Measurements from ENCODE around the gene MAMLD1.

Gene MAMLD1

GRCh38 chrX:150526692-150527091, 163.6 kb downstream of the MAMLD1 start:
- DNase-seq (ENCODE audit: low read depth in 2 of 3, low spot score in 2 of 3): no peak

- DNase-seq (ENCODE audit: low read depth in 2 of 3, low spot score in 2 of 3): no peak
Measured at GRCh38 chrX:150527108-150527507, 164.0 kb downstream of the MAMLD1 start.

- DNase-seq (ENCODE audit: low read depth in 2 of 3, low spot score in 2 of 3): no peak
Measured at GRCh38 chrX:150529587-150529986, 166.5 kb downstream of the MAMLD1 start.

DNA sequence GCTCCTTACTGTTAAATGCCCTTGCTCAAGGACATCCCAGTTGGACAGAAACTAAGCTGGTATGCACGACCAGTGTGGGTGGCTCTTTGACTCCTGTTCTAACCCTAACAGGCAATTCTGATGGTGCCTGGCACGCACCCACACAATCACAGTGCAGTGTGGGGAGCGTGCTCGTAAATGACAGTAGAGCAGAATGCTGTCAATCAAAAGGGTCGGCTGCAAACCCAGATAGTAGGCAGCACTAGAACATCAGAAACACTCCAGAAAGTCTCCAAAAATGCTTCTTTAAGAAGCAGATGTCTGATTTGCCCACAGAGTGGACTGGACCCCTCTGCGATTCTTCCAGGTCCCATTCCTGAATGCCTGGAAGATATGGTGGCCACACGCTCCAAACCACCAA, 167.7 kb downstream of the MAMLD1 start:
- DNase-seq (ENCODE audit: low read depth in 2 of 3, low spot score in 2 of 3): no peak

DNA sequence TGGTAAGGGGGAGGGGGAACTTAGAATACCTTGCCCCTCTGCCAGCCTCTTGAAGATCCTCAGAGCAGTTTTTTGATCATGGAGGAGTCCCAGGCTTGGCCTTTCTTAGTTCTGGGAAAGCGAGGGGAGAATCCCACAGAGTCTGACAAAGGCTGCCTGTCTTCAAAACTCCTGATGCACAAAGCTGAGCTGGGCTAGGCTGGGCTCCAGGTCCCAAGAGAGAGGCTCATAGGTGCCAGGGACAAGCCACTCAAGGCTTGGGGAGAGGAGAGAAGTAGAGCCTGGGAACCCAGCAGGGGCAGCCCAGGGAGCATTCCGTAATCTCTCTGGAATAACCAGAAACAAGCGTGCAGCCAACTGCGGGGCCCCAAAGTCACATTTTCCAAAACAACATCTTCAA, 168.3 kb downstream of the MAMLD1 start:
- DNase-seq (ENCODE audit: low read depth in 2 of 3, low spot score in 2 of 3): no peak

- no peak for DNase-seq (ENCODE audit: low read depth in 2 of 3, low spot score in 2 of 3)
Measured at GRCh38 chrX:150533863-150534262, 170.7 kb downstream of the MAMLD1 start.

DNA sequence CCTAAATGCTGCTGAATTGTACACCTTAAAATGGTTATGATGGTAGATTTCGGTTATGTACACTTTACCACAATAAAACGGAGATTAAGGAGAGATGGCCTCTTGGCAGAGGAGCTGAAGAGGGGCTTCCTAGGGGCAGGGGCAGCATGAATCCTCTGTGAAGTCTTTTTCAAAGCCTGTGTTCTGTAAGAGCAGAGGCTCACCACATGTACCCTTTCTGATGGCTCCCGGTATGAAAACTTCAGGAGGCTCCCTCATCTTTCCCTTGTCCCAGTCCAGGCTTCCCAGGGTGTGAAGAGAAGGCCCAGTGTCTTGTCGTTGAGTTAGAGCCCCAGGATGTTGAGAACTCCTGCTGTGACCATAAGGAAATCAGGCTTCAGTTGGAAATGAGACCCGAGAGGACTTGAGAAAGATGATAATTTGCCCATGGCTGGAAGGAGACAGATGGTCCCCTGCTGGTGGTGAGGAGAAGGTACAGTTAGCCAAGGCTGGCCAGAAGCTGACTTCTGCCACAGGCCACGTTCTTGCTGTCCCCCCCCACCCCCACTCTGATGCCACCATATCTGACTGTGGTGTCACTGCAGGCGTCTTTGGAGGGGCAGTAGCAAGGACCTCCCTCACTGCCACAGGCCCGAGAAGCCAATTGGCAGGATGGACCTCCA, 173.5 kb downstream of the MAMLD1 start:
- no peak for DNase-seq (ENCODE audit: low read depth in 2 of 3, low spot score in 2 of 3)

DNA sequence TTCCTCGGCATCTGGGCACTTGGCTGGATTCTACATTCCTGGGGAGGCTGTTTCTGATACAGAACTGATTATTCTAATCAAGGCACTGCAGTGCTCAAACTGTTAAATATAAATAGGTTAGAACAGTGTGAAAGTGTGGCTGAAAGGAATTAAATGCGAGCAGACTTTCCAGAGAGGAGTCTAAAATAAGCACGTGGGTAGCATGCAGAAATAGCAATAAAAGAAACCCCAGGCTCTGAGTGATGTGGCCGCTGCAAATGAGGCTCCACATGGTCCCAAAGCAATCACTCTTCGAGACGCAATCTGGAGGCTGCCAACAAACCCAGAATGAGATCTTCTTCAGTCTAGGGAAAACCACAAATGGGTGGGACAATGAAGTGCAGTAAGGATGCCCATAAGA, 174.7 kb downstream of the MAMLD1 start:
- no peak for DNase-seq (ENCODE audit: low read depth in 2 of 3, low spot score in 2 of 3)

GRCh38 chrX:150540965-150541364, 177.8 kb downstream of the MAMLD1 start:
- DNase-seq (ENCODE audit: low read depth in 2 of 3, low spot score in 2 of 3): no peak

DNA sequence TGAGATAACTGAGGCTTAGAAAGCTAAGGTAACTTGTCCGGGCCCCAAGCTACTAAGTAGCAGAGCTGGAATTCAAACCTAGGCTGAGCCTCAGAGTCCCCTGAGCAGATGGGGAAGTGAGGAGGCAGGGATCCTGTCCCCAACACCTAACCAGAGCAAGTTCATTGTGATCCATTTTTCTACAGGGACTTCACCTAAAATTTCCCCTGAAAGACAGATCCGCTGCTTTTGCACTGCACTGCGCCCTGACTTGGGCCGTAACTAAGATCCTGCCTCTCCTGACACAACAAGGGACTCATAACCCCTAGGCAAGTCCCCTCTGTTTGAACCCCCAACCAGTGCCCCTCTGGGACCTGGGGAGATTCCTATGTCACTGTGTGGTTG, 179.7 kb downstream of the MAMLD1 start:
- DNase-seq (ENCODE audit: low read depth in 2 of 3, low spot score in 2 of 3): no peak

GRCh38 chrX:150543230-150544155, 180.4 kb downstream of the MAMLD1 start:
- DNase-seq (ENCODE audit: low read depth in 2 of 3, low spot score in 2 of 3): no peak

DNA sequence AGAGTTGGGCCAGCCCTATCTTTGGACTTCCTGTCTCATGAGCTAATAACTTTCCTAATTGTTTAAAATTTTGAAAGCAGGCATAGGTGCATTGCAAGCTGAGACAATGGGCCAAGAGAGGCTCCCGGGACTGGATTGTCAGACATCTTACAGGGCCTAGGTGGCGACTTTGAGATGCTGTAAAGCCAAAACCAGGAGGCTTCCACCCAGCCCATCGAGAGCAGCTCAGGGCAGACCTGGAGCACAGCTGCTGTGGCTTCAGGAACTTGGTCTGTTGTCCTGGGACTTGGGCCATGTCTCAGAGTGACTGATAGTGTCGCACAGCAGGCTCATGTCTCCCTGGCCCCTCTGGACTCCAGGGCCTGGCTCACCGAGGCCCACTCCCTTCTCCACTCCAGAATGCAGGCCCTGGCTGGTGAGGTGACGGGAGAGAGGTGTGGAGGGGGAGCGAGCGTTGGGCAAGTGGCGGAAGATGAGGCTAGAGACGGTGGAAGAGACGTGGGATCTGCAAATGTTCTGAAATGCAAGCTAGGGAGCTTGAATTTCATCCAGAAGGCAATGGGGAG, 181.2 kb downstream of the MAMLD1 start:
- DNase-seq (ENCODE audit: low read depth in 2 of 3, low spot score in 2 of 3): no peak

GRCh38 chrX:150544835-150545770, 182.0 kb downstream of the MAMLD1 start:
- no peak for DNase-seq (ENCODE audit: low read depth in 2 of 3, low spot score in 2 of 3)

DNA sequence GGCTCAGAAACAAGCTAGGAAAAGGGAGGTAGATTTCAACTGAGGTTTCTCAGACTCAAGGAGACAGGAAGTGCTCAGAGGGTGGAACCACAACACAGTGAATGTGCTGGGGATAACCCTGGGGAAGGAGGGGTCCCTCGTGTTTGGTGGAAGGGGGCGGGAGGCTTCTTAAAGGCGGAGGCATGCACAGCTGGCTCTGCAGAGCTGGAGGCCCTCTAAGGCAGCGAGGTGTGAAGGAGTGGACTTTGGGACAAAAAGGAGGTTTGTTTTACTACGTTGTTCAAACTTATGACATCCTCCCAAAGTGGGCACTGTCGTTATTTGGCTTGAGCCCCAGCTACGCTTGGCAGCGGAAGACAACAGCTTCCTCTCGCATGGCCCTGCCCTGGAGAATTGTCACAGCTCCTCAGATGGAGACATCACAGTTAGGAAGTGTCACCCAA, 183.6 kb downstream of the MAMLD1 start:
- peak in 1 of 3 experiments; percentile 4 for DNase-seq (ENCODE audit: low read depth in 2 of 3, low spot score in 2 of 3)

DNA sequence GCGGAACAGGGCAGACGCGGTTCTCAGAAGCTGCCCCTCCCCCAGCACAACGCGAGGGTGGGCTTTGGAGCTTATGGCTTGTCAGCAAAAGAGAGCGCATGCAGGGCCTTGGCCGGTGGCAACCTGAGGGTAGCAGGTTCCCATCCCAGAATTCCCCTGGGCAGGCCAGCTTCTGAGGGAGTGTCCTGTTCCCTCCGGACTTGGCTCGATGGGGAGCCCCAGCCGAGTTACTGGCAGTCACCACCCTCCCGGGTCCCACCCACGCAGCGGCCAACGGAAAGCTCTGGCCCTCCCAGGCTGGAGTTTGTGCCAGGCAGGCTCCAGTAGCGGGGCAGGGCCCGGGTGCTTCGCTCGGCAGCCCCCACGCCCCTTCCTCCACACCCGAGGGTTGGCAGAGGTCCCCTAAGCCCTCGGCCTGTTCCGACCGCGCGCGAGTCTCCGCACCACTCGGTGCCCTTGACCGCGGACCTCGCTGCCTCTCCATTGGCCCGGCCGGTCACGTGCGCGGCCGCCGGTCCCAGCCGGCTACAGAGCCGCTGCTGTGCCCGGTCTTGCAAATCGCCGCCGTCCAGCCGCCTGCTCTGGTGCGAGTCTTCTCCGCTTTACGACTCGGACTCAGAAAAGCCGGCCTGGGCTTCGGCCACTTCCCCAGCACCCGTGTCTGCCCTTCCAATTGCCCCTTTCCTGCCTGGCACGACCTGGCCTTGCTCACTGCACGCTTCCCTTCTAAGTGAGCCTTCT, 184.4 kb downstream of the MAMLD1 start:
- peak in 1 of 3 experiments; percentile 3 for DNase-seq (ENCODE audit: low read depth in 2 of 3, low spot score in 2 of 3)

- no peak for DNase-seq (ENCODE audit: low read depth in 2 of 3, low spot score in 2 of 3)
Measured at GRCh38 chrX:150548251-150548650, 185.1 kb downstream of the MAMLD1 start.

DNA sequence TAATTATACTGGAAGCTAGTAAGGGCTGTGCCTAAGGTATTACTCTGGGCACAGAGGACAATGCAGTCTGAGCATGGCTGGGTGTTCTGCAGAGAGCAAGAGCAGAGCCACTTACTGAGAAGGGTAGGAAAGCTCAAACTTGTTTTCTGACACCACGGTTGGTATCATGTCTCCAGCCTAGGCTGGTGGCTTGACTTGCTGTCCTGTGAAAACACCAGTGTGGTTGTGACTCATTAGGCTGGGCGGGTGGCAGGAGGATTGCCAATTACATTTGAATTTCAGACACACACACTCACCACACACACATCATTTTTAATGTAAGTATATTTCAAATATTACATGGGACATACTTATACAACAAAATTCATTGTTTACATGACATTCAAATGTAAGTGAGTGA, 185.6 kb downstream of the MAMLD1 start:
- no peak for DNase-seq (ENCODE audit: low read depth in 2 of 3, low spot score in 2 of 3)

- DNase-seq (ENCODE audit: low read depth in 2 of 3, low spot score in 2 of 3): no peak
Measured at GRCh38 chrX:150551963-150552362, 188.8 kb downstream of the MAMLD1 start.

GRCh38 chrX:150558424-150558823, 195.3 kb downstream of the MAMLD1 start:
- no peak for DNase-seq (ENCODE audit: low read depth in 2 of 3, low spot score in 2 of 3)

Measured in activated CD8-positive, alpha-beta memory T cell treated with anti-CD3 and anti-CD28 coated beads for 48 hours (primary cell).